ENCODE data around the gene CREB3L4.

The CREB3L4 gene

GRCh38 chr1:153936011-153936802 is 31.5 kb upstream of the CREB3L4 start:
- no peak overlapping the region for H3K27ac Mint-ChIP-seq
- H3K4me3 Mint-ChIP-seq = no peak overlapping the region
- H3K27me3 Mint-ChIP-seq (ENCODE audit: low read depth, poor library complexity) = peaks cover 2% of the 10 kb centered on the region
- H3K36me3 Mint-ChIP-seq (ENCODE audit: low read depth) = peaks cover 61% of the 10 kb centered on the region
- TF ChIP-seq CTCF (IDR thresholded peaks at IDR 0.05) = no peak
- no peaks in the 10 kb centered on the region for H3K4me1 Mint-ChIP-seq
- DNase-seq = no peak
- H3K9me3 Mint-ChIP-seq = no peaks in the 10 kb centered on the region

- Mint-ChIP-seq H3K27ac (no peak overlapping the region), H3K27me3 (ENCODE audit: low read depth, poor library complexity) (peaks cover 2% of the 10 kb centered on the region), H3K4me3 (no peak overlapping the region), H3K36me3 (ENCODE audit: low read depth) (peaks cover 60% of the 10 kb centered on the region), H3K9me3 (no peaks in the 10 kb centered on the region), H3K4me1 (no peaks in the 10 kb centered on the region)
- TF ChIP-seq CTCF (IDR thresholded peaks at IDR 0.05) = no peak
- DNase-seq = no peak
Measured at GRCh38 chr1:153937331-153937730, 30.4 kb upstream of the CREB3L4 start.

- Mint-ChIP-seq H3K4me3 (no peak overlapping the region), H3K27me3 (ENCODE audit: low read depth, poor library complexity) (peaks cover 2% of the 10 kb centered on the region), H3K9me3 (no peaks in the 10 kb centered on the region), H3K36me3 (ENCODE audit: low read depth) (peaks cover 55% of the 10 kb centered on the region), H3K27ac (no peak overlapping the region), H3K4me1 (no peaks in the 10 kb centered on the region)
- no peak for TF ChIP-seq CTCF (IDR thresholded peaks at IDR 0.05)
- DNase-seq = no peak
Measured at GRCh38 chr1:153938996-153939395, 28.7 kb upstream of the CREB3L4 start.

GRCh38 chr1:153939476-153939875 is 28.2 kb upstream of the CREB3L4 start:
- TF ChIP-seq CTCF (IDR thresholded peaks at IDR 0.05) = no peak
- Mint-ChIP-seq H3K4me1 (peaks cover 3% of the 10 kb centered on the region), H3K9me3 (no peaks in the 10 kb centered on the region), H3K4me3 (no peak overlapping the region), H3K27me3 (ENCODE audit: low read depth, poor library complexity) (peaks cover 2% of the 10 kb centered on the region), H3K27ac (no peak overlapping the region), H3K36me3 (ENCODE audit: low read depth) (peaks cover 52% of the 10 kb centered on the region)
- no peak for DNase-seq

GRCh38 chr1:153940756-153941155 is 26.9 kb upstream of the CREB3L4 start:
- peaks cover 40% of the 10 kb centered on the region for H3K36me3 Mint-ChIP-seq (ENCODE audit: low read depth)
- no peak overlapping the region for H3K4me3 Mint-ChIP-seq
- TF ChIP-seq CTCF (IDR thresholded peaks at IDR 0.05) = no peak
- H3K9me3 Mint-ChIP-seq = no peaks in the 10 kb centered on the region
- H3K4me1 Mint-ChIP-seq = peaks cover 15% of the 10 kb centered on the region
- DNase-seq = no peak
- peaks cover 2% of the 10 kb centered on the region for H3K27me3 Mint-ChIP-seq (ENCODE audit: low read depth, poor library complexity)
- no peak overlapping the region for H3K27ac Mint-ChIP-seq

All from nephron progenitor cell (in vitro differentiated cells).